Sigmoid colon (tissue), 4 donors: ENCODE data around the gene IRF2BPL.

Experiments
- EP300 ChIP-seq, 4 donors: sonication (generic); formaldehyde crosslinking; IDR thresholded peaks; one replicate each; pipeline ENCODE4 v1.6.1; 2017; ENCODE audit warnings: antibody characterized with exemption in 4 of 4
- TF ChIP-seq, protein P1 (sequence below), 4 experiments: fragments of 450-650 bp in 3 of 4; fragments of 200-600 bp in 1 of 4; IDR thresholded peaks; one replicate each; pipeline ENCODE4 v1.5.1; 2016 to 2019; ENCODE audit warnings: antibody characterized with exemption in 4 of 4, mild to moderate bottlenecking in 3 of 4, moderate library complexity in 2 of 4

DNA sequence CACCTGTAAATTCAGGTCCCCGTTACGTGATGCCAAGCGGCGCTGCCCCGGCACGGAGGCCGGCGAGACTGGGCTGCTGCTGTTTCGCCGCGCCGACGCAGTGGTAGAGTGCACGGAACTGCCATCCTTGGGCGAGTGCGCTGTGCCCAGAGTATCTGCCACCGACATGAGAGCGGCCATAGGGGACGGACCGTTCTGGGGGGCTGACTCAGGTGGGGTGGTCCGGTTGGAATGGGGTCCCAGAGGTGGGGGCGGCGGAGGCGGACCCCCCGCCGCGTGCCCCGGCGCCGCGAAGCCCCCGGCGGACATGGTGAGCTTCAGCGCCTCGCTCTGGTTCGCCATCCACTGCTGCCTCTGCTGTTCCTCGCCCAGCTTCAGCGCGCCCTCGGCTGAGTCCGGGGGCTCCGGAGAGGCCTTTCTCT lies 2.8 kb downstream of the IRF2BPL start:
- TF ChIP-seq, protein P1, sequence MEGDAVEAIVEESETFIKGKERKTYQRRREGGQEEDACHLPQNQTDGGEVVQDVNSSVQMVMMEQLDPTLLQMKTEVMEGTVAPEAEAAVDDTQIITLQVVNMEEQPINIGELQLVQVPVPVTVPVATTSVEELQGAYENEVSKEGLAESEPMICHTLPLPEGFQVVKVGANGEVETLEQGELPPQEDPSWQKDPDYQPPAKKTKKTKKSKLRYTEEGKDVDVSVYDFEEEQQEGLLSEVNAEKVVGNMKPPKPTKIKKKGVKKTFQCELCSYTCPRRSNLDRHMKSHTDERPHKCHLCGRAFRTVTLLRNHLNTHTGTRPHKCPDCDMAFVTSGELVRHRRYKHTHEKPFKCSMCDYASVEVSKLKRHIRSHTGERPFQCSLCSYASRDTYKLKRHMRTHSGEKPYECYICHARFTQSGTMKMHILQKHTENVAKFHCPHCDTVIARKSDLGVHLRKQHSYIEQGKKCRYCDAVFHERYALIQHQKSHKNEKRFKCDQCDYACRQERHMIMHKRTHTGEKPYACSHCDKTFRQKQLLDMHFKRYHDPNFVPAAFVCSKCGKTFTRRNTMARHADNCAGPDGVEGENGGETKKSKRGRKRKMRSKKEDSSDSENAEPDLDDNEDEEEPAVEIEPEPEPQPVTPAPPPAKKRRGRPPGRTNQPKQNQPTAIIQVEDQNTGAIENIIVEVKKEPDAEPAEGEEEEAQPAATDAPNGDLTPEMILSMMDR (IDR thresholded peaks at IDR 0.05) = no peak
- no peak for TF ChIP-seq EP300 (IDR thresholded peaks at IDR 0.05)
